Vagina (tissue), 2 donors: ENCODE results near the gene LLGL1.

Experiments
- POLR2A ChIP-seq, 2 donors: fragments of 450-650 bp; IDR thresholded peaks; one replicate each; pipeline ENCODE4 v1.6.1; 2017; ENCODE audit warnings: antibody characterized with exemption in 2 of 2, mild to moderate bottlenecking in 2 of 2, moderate library complexity in 2 of 2
- TF ChIP-seq, protein P1 (sequence below), 3 experiments: fragments of 450-650 bp in 2 of 3; fragments of 200-600 bp in 1 of 3; sonication (generic) in 1 of 3; IDR thresholded peaks; one replicate each; pipeline ENCODE4 v1.5.1; 2017 to 2019; ENCODE audit warnings: antibody characterized with exemption in 3 of 3, mild to moderate bottlenecking in 2 of 3, moderate library complexity in 2 of 3

DNA sequence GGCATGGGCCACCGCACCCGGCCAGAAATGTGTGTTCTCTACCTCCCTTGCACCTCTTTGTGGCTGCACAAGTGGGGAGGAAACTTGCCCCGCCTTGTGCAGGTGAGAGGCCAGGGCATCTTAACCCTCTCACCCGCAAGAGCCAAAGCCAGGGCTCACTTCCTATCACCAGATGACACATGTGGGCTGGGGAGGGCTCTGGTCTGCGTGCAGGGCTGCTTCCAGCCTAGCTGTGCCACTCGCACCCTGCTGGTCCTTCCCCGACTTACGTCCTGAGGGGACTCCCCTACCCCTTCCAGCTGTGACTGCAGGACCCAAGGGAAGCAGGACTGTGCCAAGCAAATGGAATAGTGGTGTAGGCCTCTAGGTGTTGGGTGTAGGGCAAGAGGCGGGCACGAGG lies 41.9 kb downstream of the LLGL1 start:
- TF ChIP-seq, protein P1, sequence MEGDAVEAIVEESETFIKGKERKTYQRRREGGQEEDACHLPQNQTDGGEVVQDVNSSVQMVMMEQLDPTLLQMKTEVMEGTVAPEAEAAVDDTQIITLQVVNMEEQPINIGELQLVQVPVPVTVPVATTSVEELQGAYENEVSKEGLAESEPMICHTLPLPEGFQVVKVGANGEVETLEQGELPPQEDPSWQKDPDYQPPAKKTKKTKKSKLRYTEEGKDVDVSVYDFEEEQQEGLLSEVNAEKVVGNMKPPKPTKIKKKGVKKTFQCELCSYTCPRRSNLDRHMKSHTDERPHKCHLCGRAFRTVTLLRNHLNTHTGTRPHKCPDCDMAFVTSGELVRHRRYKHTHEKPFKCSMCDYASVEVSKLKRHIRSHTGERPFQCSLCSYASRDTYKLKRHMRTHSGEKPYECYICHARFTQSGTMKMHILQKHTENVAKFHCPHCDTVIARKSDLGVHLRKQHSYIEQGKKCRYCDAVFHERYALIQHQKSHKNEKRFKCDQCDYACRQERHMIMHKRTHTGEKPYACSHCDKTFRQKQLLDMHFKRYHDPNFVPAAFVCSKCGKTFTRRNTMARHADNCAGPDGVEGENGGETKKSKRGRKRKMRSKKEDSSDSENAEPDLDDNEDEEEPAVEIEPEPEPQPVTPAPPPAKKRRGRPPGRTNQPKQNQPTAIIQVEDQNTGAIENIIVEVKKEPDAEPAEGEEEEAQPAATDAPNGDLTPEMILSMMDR (IDR thresholded peaks at IDR 0.05): no peak
- TF ChIP-seq POLR2A (IDR thresholded peaks at IDR 0.05): no peak
